ENCODE measurements around the gene ZGPAT. TPM values are rescaled to one million over a fixed set of nuclear protein-coding genes. Genes with fewer than 3 reads are reported as not detected.

ZGPAT gene
- total and polyA plus RNA-seq, 12 donors = 4.4 to 120 (median 35.3) TPM

GRCh38 chr20:63693733-63694583, 13.9 kb upstream of the ZGPAT start:
- H3K27me3 ChIP-seq = no peaks in the 10 kb centered on the region
- intact Hi-C loops (cut with DNase I) = no loop called here
- 93 to 98% (median 94%) methylated on average over 13 to 21 of the region's 21 CpGs for WGBS, 4 donors
- H3K9me3 ChIP-seq (replicated peaks in 1 of 3) = no peaks in the 10 kb centered on the region
- H3K27ac ChIP-seq = no peak overlapping the region
- DNase-seq = peak in 3 of 7 donors; percentile 9 to 27 (median 17)
- H3K36me3 ChIP-seq (replicated peaks in 1 of 2) = peaks cover 0 to 8% of the 10 kb centered on the region in 2 donors
- no peak for TF ChIP-seq POLR2A (IDR thresholded peaks at IDR 0.05)
- TF ChIP-seq, protein P1, sequence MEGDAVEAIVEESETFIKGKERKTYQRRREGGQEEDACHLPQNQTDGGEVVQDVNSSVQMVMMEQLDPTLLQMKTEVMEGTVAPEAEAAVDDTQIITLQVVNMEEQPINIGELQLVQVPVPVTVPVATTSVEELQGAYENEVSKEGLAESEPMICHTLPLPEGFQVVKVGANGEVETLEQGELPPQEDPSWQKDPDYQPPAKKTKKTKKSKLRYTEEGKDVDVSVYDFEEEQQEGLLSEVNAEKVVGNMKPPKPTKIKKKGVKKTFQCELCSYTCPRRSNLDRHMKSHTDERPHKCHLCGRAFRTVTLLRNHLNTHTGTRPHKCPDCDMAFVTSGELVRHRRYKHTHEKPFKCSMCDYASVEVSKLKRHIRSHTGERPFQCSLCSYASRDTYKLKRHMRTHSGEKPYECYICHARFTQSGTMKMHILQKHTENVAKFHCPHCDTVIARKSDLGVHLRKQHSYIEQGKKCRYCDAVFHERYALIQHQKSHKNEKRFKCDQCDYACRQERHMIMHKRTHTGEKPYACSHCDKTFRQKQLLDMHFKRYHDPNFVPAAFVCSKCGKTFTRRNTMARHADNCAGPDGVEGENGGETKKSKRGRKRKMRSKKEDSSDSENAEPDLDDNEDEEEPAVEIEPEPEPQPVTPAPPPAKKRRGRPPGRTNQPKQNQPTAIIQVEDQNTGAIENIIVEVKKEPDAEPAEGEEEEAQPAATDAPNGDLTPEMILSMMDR (IDR thresholded peaks at IDR 0.05) = no peak
- peaks cover 19 to 30% of the 10 kb centered on the region in 2 donors for H3K4me1 ChIP-seq (replicated peaks in 1 of 2)
- H3K4me3 ChIP-seq = no peak overlapping the region

GRCh38 chr20:63694584-63695423, 13.0 kb upstream of the ZGPAT start:
- H3K36me3 ChIP-seq (replicated peaks in 1 of 2) = peaks cover 0 to 8% of the 10 kb centered on the region in 2 donors
- peaks cover 27 to 38% of the 10 kb centered on the region in 2 donors for H3K4me1 ChIP-seq (replicated peaks in 1 of 2)
- H3K27me3 ChIP-seq = no peaks in the 10 kb centered on the region
- no peak overlapping the region for H3K27ac ChIP-seq
- TF ChIP-seq, protein P1 (IDR thresholded peaks at IDR 0.05) = no peak
- no peak for TF ChIP-seq POLR2A (IDR thresholded peaks at IDR 0.05)
- 85 to 94% (median 92%) methylated on average over 6 to 37 of the region's 37 CpGs for WGBS, 4 donors
- no peak overlapping the region for H3K4me3 ChIP-seq
- DNase-seq = peak in 3 of 7 donors; percentile 11 to 19 (median 17)
- no peaks in the 10 kb centered on the region for H3K9me3 ChIP-seq (replicated peaks in 1 of 3)
- intact Hi-C loops (cut with DNase I) = no loop called here

GRCh38 chr20:63695424-63696305, 12.2 kb upstream of the ZGPAT start:
- Histone ChIP-seq H3K4me1 (replicated peaks in 1 of 2) (peaks cover 27 to 38% of the 10 kb centered on the region in 2 donors), H3K36me3 (replicated peaks in 1 of 2) (peaks cover 0 to 8% of the 10 kb centered on the region in 2 donors), H3K27me3 (no peaks in the 10 kb centered on the region), H3K27ac (peak overlapping the region in 1 of 5 donors; percentile 35), H3K9me3 (replicated peaks in 1 of 3) (no peaks in the 10 kb centered on the region), H3K4me3 (no peak overlapping the region)
- WGBS, 4 donors = 83 to 86% (median 84%) methylated on average over 7 to 25 of the region's 25 CpGs
- intact Hi-C loops (cut with DNase I) = no loop called here
- TF ChIP-seq, protein P1 (IDR thresholded peaks at IDR 0.05) = no peak
- no peak for TF ChIP-seq POLR2A (IDR thresholded peaks at IDR 0.05)
- peak in 4 of 7 donors; percentile 14 to 29 (median 19) for DNase-seq
